GM21737 (cell line): ENCODE results near the gene RAET1G.
"Not testable (repeated sequence)": the region's sequence is repeated elsewhere in the genome, so short reads cannot be mapped to it uniquely, and the experiment has no call there.

ENCODE experiments used
- ATAC-seq: cut with Tn5 transposase; IDR thresholded peaks from one replicate; pipeline ENCODE4 v1.9.1; 2021; ENCODE audit warnings: mild to moderate bottlenecking, moderate library complexity; ENCODE audit not compliant: unreplicated experiment

The RAET1G gene

DNA sequence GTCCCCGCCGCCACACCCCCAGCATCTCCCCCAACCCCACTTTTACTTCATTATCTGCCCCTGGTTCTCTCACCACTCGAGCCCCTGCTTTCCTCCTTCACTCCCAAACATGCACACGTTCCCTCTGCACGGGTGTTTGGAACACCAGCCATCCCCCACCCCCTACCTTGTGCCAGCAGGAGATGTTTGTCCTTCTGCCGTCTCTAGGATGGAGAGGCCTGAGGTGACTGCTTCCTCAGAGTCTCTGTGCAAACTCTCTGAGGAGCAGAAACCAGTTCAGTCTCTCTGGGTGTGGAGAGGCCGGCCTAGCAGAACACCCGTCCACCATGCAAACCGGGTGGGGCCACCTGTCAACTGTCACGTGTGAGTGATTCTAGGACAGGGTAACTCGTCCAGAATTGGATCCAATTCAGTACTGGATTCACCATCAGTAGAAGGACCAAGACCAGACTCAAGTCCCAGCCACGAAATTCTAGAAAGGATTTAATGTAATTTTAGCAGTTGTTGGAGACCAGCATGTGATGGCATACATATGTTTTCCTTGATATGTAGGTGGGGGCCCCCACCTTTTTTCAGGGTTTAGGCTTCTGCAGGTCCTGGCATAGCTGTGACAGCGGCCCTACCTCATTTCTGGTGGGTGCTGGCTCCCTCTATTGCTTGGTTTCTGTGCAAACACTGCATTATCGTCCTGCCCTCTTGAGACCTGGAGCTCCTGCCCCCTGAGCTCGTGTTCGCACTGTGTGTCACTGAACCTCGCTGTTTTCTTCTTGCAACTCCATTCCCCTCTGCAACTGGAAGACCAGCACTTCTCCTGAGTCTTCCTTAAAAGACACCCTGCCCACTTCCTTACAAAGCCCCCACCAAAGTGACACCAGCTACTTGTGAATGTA, 24.8 kb downstream of the RAET1G start, which contains the start of gene RAET1E:
Gene RAET1E (minus strand): TSS at position 259 of the 890 bp plus-strand sequence. CDS start 7,212 bp downstream, outside the sequence.
- no peak for ATAC-seq

DNA sequence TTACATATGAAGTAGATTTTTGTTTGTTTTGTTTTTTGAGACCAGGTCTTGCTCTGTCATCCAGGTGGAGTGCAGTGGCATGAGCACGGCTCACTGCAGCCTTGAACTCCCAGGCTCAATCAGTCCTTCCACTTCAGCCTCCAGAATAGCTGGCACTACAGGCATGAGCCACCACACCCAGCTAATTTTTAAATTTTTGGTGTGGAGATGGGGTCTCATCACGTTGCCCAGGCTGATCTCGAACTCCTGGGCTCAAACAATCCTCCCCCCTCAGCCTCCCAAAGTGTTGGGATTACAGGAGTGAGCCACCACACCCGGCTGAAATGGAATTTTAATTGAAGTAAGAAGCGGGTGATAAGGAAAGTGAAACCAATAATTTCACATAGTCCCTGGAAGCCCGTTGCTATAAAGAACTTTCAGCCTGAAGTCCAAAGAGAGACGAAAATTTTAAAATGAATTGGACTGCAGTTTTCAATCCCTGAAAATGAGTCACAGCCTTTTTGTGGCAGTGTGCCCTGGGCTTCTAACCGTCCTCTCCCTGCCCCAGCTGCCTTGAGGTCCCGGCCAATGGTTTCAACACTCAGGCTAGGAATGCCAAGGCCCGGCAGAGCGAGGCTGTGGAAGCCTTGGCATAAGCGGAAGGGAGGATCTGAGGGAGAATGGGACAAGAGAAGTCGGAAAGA, 25.8 kb downstream of the RAET1G start:
- no peak for ATAC-seq

DNA sequence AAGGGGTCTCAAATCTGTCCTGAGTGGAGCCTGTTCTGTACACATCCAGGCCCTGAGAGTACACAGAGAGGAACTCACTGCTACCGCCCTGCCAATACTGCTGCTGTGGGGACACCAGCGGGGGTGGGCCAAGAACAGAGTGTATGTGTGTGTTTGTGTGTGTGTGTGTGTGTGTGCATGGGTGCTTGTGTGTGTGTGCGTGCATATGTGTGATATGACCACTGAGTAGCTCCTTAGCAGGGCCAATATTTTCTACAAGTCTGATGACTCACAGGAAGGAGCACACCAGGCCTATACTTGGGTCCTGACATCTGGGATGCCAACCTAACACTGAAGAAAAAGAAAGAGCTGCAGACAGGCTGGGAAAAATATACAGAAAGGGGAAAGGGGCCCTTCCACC, 26.4 kb downstream of the RAET1G start:
- ATAC-seq = no peak

DNA sequence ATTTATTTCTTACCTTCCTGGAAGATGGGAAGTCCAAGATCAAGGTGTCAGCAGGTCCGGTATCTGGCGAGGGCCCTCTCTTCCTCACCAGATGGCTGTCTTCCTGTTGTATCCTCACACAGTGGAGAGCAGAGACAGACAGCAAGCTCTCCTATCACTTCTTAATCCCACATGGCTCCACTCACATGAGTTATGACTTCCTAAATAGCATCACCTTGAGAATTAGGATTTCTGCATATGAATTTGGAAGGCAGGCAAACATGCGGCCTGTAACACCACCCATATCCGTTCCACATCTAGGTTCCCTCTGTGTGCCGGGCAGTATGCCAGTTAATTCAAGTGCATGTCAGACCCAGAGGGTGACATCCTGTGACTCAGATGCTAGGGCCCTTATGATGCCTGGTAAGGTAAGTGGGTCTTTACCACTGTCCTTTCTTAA, 27.1 kb downstream of the RAET1G start:
- no peak for ATAC-seq

DNA sequence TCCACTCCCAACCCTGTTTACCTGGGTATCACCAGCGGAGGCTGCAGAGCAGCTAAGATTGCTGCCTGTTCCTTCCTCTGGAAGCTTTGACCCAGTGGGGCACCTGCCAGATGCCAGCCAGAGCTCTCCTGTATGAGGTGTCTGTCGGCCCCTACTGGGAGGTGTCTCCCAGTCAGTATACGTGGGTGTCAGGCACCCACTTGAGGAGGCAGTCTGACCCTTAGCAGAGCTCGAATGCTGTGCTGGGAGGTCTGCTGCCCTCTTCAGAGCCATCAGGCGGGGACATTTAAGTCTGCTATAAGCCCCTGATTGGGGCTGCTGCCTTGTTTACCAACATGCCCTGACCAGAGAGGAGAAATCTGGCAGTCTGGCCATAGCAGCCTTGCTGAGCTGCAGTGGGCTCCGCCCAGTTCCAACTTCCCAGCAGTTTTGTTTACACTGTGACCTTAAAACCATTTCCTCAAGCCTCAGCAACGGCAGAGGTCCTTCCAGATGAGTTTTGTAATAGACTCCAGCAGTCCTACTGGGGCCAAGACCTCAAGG, 27.8 kb downstream of the RAET1G start:
- ATAC-seq = no peak

DNA sequence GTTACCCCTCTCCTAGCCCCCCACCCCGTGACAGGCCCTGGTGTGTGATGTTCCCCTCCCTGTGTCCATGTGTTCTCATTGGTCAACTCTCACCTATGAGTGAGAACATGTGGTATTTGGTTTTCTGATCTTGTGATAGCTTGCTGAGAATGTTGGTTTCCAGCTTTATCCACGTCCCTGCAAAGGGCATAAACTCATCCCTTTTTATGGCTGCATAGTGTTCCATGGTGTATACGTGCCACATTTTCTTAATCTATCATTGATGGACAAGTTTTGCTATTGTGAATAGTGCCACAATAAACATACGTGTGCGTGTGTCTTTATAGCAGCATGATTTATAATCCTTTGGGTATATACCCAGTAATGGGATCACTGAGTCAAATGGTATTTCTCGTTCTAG, 31.1 kb downstream of the RAET1G start:
- ATAC-seq = not testable (repeated sequence)

DNA sequence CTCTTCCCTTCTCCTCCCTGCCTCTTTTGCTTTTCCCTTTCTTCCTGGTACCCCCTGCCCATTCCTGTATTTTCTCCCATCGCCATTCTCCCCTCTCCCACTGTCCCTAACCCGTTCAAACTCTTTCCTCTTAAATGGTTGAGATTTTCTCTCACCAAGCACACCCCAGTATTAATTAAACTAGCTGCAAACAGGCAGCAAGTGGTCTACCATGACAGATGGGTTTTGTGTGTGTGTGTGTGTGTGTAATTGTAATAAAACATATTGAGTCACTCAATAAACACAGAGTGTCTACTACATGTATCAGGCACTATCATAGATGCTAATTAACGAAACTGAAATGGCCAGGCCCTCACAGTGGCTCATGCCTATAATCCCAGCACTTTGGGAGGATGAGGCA, 31.7 kb downstream of the RAET1G start:
- no peak for ATAC-seq

DNA sequence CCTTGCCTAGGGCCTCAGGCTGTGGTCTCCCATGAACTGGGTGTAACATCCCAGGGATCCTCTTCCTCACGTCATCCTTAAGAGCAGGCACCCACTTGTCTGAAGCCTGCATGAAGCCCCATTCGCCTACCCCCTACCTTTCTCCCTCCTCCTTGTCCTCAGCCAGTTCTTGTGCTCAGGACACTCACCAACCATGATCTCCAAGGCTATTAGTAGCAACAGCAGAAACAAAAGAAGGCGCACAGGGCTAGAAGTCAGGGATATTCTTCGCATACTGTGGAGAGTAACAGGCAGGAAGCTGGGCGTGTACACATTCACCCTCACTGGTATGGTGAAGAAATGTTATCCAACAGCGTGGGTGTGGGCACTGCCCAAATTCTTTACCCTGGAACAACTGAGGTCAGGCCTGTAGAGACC, 32.3 kb downstream of the RAET1G start:
- no peak for ATAC-seq

DNA sequence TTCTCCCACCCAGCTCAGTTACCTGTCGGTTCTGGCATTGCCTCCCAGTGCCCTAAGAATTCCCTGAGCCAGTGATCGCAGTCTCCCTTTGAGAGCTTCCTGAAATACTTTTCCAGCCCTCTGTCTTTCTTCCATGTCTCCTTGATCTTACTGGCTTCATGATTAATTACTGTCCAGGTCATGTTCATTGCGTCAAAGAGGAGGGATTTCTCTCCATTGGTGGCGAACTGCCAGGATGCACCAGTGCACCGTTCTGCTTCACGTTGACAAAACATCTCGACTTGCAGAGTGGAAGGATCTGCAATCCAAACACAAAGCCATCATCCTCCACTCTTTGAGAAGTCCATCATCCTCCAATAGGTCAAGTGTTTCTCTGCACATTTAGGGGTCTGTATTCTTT, 33.6 kb downstream of the RAET1G start:
- ATAC-seq = no peak

DNA sequence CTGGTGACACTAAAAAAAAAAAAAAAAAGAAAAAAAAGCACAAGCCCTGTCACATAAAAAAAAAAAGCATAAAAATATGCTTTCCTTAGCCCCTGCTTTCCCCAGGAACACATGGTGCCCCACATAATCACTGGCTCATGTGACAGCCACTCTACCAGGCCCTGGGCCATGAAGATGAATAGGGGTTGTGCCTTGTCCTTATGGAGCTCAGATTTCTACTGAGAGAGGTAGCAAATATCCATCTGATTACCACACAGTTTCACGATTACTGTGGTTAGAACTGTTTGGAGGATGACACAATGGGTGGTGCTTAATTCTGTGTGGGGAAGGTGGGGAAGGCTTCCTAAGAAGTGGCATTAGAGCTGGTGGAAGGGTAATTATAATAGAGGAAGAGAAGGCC, 34.3 kb downstream of the RAET1G start:
- no peak for ATAC-seq

DNA sequence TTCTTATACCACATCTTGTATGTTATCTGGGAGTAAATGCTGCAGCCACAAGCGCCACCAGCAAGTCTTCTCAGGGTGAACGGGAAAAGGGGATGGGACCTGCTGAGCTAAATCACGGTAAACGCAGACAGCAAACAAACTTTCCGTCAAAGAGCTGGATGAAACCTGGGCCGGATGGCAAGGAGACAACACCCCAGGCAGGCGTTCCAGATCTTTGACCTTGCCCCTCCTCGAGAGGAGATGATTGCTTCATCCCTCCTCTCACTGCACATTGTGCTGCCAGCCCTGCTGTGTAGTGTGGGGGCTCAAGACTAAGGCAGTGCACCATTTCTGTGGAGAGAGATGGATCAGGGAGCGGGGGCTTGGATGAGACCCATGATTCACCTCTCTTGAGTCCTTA, 34.8 kb downstream of the RAET1G start:
- no peak for ATAC-seq

DNA sequence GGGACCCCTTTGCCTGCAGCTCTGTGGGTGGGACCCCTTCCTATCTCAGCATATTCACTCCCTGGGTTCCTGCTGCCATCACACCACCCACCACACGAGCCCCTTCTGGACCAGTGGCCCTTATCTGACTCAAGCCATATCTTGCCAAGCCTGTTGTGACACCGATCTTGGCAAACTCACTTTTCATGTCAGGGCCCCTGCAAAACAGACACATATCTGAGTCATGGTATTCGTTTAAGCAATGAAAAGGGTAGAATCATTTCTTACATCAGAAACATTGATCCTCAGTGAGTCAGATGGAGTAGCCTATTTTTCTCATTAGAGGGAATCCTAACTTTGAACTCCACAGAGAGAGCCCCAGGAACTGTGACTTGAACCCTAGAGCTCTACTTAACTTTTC, 35.6 kb downstream of the RAET1G start:
- no peak for ATAC-seq

DNA sequence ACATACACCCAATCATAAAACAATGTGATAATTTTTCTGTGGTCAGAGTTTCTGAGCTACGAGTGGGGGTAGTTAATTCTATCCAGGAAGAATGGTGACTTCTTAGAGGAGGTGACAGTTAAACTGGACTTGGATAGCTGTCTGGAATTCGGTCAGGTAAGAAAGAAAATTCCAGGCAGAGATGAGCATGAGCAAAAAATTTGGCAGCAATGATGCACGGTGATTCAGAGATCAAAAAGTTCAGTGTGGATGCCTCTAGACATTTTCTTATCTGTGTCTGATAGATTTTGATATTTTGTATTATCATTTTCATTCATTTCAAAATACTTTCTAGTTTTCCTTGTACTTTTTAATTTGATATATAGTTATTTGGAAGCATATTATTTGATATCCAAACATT, 37.0 kb downstream of the RAET1G start:
- ATAC-seq = no peak

DNA sequence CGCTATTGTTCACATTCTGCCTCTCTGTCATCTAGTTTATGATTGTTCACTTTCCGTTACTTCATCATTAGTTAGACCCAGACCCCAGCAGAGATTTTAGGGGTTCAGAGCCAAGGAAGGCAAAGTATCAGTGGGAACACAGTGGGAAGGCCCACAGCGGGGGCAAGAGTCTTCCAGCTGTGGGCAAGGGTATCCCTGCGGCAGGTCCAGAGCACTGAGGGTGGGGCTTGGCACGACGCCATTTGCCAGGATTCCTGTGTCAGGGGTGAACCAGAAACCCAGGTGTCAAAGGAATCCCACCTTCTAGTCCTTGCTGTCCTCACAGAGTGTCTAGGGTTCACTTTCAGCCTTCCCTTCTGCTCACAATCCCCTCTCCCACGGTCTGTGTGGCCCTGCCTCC, 38.3 kb downstream of the RAET1G start:
- no peak for ATAC-seq

DNA sequence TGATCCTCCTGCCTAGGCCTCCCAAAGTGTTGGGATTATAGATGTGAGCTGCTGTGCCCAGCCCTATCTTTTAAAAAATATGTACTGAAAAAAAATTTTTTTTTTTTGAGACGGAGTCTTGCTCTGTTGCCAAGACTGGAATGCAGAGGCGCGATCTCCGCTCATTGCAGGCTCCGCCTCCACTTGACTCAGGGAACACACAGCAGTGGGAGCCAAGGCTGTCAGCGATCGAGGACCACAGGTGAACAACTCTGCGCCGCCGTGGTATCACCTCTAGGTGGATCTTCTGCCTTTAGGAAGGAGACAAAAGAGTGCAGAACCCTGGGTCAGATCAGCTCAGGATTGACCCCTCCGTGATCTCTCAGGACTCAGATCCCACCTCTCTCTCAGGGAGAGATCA, 38.7 kb downstream of the RAET1G start:
- no peak for ATAC-seq

DNA sequence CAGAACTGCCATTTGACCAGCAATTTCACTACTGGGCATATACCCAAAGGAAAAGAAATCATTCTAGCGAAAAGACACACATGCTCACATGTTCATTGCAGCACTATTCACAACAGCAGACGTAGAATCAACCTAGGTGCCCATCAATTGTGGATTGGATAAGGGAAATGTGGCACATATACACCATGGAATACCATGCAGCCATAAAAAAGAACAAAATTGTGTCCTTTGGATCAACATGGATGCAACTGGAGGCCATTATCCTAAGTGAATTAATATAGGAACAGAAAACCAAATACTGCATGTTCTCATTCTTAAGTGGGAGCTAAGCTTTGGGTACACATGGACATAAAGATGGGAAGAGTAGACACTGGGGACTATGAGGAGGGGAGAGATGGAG, 41.1 kb downstream of the RAET1G start:
- no peak for ATAC-seq

DNA sequence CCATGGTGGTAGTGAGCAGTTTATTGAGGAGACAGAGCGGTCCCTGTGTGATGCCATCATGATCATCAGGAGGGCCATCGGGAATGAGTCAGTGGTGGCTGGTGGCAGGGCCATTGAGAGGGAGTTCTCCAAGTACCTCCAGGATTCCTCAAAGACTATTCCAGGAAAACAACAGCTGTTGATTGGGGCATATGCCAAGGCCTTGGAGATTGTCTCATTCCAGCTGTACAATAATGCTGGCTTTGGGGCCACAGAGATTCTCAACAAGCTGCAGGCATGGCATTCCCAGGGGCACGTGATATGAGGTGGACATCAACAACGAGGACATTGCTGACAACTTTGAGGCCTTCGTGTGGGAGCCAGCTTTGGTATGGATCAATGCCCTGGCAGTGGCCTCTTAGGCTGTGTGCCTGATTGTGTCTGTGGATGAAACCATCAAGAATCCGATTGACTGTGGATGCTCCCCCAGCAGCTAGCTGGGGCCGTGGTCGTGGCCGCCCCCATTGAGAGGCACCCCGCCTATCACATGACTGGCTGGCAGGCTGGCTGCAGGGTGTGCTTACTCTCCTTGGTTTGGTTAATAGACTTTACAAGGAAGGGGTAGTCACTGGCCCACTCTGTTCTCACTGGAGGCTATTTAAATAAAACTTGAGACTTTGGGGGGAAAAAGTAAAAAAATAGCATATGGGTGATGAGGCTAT, 41.7 kb downstream of the RAET1G start:
- no peak for ATAC-seq

DNA sequence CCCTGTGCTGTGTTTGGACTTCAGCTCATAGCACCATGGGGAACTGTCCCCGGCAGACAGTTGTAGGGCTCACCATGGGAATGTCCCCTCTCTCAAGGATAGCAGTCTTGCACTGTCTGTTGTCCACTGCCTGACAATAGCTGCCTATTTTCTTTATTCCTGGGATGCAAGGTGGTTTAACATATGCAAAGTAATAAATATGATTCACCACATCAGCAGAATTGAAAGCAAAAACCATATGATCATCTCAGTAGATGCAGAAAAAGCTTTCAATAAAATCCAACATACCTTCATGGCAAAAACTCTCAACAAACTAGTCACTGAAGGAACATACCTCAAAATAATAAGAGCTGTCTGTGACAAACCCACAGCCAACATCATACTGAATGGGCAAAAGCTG, 45.3 kb downstream of the RAET1G start:
- ATAC-seq = no peak

DNA sequence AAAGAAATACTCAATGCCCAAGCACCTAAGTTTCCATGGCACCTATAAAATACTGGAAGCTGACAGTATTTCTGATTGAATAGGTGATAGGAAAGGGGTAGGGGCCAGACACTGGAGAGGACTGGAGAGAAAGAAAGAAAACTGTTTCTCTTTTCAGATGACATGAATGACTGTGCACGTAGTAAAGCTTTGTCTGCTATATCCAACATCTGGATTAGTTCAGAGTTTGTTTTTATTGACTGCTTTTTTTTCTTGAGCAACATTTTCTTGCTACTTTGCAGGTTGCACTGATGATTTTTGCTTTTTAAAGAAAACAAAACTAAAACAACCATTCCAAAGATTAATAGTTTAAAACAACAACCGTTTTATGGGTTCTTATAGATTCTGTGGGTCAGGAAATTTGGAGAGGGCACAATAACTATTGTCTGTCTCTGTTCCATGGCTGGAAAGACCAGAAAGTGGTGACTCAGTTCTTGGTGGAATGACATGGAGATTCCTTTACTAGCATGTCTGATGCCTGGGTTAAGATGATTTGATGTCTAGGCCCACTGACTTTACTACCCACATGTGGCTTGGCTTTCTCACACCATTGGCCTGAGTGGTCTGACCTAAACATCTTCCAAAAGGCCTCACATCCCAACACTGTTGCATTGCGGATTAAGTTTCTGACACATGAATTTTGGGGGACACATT, 46.5 kb downstream of the RAET1G start:
- ATAC-seq = no peak

DNA sequence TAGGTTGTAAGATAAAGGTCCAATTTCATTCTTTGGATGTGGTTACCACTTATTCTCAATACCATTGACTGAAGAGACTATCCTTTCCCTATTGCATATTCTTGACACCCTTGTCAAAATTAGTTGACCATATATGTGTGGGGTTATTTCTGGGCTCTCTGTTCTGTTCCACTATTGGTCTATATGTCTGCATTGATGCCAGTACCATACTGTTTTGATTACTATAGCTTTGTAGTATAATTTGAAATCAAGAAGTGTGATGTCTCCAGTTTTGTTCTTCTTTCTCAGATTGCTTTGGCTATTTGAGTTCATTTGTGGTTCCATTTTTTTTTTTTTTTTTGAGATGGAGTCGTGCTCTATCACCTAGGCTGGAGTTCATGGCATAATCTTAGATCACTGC, 50.7 kb downstream of the RAET1G start:
- ATAC-seq = no peak

DNA sequence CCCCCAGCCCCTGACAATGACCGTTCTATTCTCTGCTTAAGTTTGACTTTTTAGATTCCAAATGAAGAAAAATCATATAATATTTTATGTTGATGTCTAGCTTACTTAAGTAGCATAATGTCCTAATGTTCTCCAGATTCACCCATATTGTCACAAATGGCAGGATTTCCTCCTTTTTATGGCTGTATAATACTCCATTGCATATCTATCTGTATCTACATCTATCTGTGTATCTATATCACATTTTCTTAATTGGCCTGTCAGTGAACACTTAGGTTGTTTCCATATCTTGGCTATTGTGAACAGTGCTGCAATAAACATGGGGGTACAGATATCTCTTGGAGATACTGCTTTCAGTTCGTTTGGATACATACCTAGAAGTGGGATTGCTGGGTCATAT, 51.7 kb downstream of the RAET1G start:
- ATAC-seq = no peak
